Stimulated activated CD8-positive, alpha-beta memory T cell treated with anti-CD3 and anti-CD28 coated beads, Interleukin-7, amount 100 ng/mL, for 24 hours (primary cell): ENCODE measurements around the gene TPSAB1.
"Not testable (repeated sequence)": the region's sequence is repeated elsewhere in the genome, so short reads cannot be mapped to it uniquely, and the experiment has no call there.

ENCODE experiments used
- DNase-seq: peaks from one replicate; pipeline ENCODE4 v3.0.0-alpha.2; 2020; ENCODE audit warnings: low read depth

TPSAB1 gene

DNA sequence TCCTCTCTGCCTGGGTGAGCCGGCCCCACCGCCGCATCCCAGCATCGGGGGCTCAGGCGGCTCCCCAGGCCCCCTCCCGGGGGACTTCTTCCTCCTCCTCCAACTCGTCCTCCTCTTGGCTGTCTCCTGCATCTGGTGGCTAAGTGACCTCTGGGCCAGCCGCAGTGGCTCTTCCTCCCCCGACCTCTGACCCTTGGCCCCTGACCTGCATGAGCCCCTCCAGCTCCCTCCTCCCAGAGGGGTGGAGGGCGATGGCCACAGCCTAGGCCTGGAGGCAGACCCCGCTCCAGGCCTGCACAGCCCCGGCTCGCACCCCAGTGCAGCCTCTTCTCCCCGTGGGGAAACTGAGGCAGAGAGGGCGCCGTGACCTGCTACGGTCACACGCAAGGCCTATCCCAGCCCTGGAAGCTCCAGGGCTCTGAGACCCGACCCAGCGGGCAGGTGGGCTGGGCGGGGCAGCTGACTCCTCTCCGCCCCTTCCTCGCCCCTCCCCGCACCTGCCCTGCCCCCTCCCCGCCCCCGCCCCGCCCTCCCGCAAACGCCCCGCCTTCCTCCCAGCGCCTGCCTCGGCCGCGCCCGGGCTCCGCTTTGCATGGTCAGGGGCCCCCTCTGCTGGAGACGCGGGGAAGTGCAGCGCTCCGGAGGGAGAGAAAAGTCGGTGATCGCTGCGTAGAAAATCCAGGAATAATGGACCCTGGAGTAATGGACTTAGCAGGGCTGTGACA is 8.7 kb downstream of the TPSAB1 start:
- not testable (repeated sequence) for DNase-seq

DNA sequence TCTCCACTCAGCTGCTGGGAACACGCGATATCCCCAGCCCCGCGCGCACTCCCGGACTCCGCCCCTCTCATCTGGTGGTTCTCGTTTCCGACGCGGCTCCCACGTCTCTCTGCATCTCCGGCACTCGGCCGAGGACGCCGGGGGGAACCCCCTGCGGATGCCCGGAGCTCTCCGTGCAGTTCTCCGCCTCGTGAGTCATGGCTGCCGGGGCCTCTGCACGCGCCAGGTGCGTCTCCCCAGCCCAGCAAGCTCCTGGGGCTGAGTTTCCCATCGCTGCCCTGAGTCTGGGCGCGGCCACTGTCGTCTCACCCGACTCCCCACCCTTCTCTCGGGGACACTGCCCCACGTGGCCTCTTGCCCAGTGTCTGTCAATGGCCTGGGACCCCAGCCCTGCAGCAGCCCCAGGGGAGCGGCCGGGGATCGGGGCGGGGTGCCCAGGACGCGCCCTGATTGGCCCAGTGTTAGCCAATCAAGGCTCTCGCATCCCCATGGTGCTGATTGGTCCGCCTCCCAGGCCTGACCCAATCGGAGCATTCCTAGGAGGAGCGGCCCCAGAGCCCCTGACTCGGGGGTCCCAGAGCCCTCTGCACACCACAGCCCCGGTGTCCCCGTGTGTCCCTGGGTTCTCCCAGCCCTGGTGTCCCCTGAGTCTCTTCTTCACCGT is 13.3 kb downstream of the TPSAB1 start:
- not testable (repeated sequence) for DNase-seq

DNA sequence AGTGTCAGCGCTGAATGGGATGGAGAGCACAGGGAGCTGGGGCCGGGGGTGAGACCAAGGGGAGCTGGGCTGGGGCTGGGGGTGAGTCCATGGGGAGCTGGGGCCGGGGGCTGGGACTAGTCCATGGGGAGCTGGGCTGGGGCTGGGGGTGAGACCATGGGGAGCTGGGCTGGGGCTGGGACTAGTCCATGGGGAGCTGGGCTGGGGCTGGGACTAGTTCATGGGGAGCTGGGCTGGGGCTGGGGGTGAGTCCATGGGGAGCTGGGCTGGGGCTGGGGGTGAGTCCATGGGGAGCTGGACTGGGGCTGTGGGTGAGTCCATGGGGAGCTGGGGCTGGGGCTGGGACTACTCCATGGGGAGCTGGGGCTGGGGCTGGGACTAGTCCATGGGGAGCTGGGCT is 14.3 kb downstream of the TPSAB1 start:
- DNase-seq = not testable (repeated sequence)

- not testable (repeated sequence) for DNase-seq
These were observed 15.0 kb downstream of the TPSAB1 start, which contains the start of gene TPSD1 for GRCh38 chr16:1255276-1256122. TPSD1 (plus strand) TSS chr16:1256069; CDS start chr16:1256281, 212 bp downstream.

GRCh38 chr16:1256296-1256873 is 15.9 kb downstream of the TPSAB1 start:
- DNase-seq = not testable (repeated sequence)

DNA sequence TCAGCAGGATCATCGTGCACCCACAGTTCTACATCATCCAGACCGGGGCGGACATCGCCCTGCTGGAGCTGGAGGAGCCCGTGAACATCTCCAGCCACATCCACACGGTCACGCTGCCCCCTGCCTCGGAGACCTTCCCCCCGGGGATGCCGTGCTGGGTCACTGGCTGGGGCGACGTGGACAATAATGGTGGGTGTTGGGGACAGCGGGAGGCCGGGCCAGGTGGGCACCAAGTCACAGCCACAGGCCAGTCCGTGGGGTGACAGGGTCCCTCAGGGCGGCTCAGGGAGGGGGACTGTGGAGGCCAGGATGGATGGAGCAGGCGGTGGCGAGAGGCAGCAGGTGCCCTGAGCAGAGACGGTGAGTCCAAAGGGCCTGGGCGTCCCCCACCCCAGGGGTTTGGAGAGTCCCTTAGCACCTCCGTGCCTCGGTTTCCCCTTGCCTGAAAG is 16.4 kb downstream of the TPSAB1 start:
- no peak for DNase-seq

- DNase-seq = no peak
These were observed 17.2 kb downstream of the TPSAB1 start for GRCh38 chr16:1257561-1258224.

GRCh38 chr16:1258225-1258600 is 17.7 kb downstream of the TPSAB1 start:
- no peak for DNase-seq

GRCh38 chr16:1258906-1259759 is 18.6 kb downstream of the TPSAB1 start:
- DNase-seq = no peak

GRCh38 chr16:1259760-1260068 is 19.2 kb downstream of the TPSAB1 start:
- no peak for DNase-seq

- DNase-seq = no peak
These were observed 19.7 kb downstream of the TPSAB1 start for GRCh38 chr16:1260101-1260680.

- DNase-seq = no peak
These were observed 20.8 kb downstream of the TPSAB1 start for GRCh38 chr16:1261131-1261892.

DNA sequence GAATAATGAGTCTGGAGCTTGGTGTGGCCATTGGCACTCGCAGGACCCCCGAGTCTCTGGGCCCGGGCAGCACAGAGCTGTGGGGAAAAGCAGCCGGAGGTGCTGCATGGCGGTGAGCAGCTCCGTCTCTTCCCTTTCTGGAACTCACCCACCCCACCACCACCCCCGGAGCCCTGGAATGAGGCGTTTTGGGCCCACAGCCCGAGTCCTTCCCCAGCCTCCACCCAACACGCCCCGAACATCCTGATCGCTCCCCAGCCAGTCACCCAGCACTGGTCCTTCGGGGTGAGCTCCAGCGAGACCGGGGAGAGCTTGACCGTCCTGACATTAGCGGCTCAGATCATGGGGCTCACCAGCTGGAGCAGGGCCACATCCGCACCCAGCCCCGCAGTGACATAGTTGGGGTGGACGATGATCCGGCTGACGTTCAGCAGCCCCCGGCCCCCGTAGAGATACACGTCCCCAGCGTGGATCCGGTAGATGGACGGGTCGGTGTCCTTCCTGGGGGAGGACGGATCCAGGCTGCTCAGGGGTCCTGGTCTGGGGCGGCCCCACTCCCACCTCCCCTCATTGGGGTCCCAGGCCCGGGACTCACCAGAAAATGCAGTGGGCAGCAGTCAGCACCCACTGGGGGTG is 21.8 kb downstream of the TPSAB1 start:
- no peak for DNase-seq

GRCh38 chr16:1262846-1263221 is 22.3 kb downstream of the TPSAB1 start:
- no peak for DNase-seq

- no peak for DNase-seq
These were observed 23.3 kb downstream of the TPSAB1 start for GRCh38 chr16:1263591-1264344.

DNA sequence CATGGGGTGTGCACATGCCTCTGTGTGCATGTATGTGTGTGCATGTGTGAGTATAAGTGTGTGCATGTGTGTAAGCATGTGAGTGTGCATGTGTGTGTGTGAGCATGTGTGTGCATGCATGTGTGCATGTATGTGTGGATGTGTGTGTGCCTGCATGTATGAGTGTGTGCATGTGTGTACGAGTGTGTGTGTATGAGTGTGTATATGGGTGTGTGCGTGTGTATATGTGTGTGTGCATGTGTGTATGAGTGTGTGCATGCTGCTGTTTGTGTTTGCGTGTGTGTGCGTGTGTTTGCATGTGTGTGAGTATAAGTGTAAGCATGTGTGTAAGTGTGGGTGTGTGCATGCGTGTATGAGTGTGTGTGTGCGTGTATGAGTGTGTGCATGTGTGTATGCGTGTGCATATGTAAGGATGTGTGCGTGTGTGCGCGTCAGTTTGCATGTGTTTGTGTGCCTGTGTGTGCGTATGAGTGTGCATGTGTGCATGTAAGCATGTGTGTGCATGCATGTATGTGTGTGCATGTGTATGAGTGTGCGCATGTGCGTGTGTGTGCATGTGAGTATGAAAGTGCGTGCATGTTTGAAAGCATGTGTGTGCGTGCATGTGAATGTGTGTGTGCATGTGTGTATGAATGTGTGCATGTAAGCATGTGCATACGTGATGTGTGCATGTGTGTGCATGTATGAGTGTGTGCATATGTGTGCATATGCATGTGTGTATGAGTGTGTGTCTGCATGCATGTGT is 24.0 kb downstream of the TPSAB1 start:
- no peak for DNase-seq

GRCh38 chr16:1265090-1265630 is 24.7 kb downstream of the TPSAB1 start:
- no peak for DNase-seq

DNA sequence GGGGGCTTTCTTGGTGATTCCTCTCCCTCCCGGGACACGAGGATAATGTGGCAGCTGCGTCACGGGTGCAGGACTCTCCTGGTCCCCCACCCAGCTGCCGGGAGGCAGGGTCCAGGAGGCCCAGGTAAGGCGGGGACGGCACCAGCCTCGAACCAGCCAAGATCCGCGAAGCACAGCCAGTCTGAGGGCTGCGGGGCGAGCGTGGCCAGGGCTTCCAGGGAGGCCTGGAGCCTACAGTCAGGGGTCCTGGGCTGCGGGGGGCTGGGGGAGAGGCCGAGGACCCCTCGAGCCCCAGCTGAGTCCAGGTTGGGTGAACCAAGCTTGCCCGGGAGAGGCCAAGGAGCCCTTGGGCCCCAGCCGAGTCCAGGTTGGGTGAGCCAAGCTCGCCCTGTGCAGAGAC is 25.3 kb downstream of the TPSAB1 start:
- no peak for DNase-seq
